Glutamatergic neuron (in vitro differentiated cells): ENCODE measurements around the gene SOAT1. TPM values are rescaled to one million over a fixed set of nuclear protein-coding genes. Genes with fewer than 3 reads are reported as not detected.
"Not testable (repeated sequence)": the region's sequence is repeated elsewhere in the genome, so short reads cannot be mapped to it uniquely, and the experiment has no call there.

Experiments
- DNase-seq: peaks from one replicate; pipeline ENCODE4 v3.0.0; 2022
- H3K27ac Mint-ChIP-seq: one replicate; pipeline ENCODE4 v1.8.0; 2020; ENCODE audit warnings: mild to moderate bottlenecking, mixed read lengths, inconsistent platforms; ENCODE audit not compliant: unreplicated experiment
- H3K27me3 Mint-ChIP-seq: one replicate; pipeline ENCODE4 v1.8.0; 2020; ENCODE audit warnings: mild to moderate bottlenecking, moderate library complexity, mixed read lengths, inconsistent platforms; ENCODE audit not compliant: unreplicated experiment
- H3K36me3 Mint-ChIP-seq: one replicate; pipeline ENCODE4 v1.8.0; 2020; ENCODE audit warnings: mild to moderate bottlenecking, mixed read lengths, inconsistent platforms; ENCODE audit not compliant: unreplicated experiment
- H3K4me1 Mint-ChIP-seq: one replicate; pipeline ENCODE4 v1.8.0; 2020; ENCODE audit warnings: mild to moderate bottlenecking, low read depth, mixed read lengths, inconsistent platforms; ENCODE audit not compliant: unreplicated experiment
- H3K4me3 Mint-ChIP-seq: one replicate; pipeline ENCODE4 v1.8.0; 2020; ENCODE audit warnings: mild to moderate bottlenecking, mixed read lengths, inconsistent platforms; ENCODE audit not compliant: unreplicated experiment
- H3K9me3 Mint-ChIP-seq: one replicate; pipeline ENCODE4 v1.8.0; 2020; ENCODE audit warnings: mild to moderate bottlenecking, moderate library complexity, mixed read lengths, inconsistent platforms; ENCODE audit not compliant: unreplicated experiment
- total RNA-seq: library from RNA; stranded (reverse); fragmentation: NEBNext Ultra II Directional; extraction: Animal tissue kit (Norgen Biotek cat#: 25700); gene quantifications from one replicate; pipeline ENCODE4 v1.2.1, GENCODE V29; 2021; ENCODE audit not compliant: unreplicated experiment
- TF ChIP-seq, protein P1 (sequence below): fragments of 200-600 bp; sonication (generic); IDR thresholded peaks from one replicate; pipeline ENCODE4 v1.5.0; 2021; ENCODE audit not compliant: partially characterized antibody, unreplicated experiment

The SOAT1 gene
- total RNA-seq, 1 donor from 2014 or later: 5.9 TPM

DNA sequence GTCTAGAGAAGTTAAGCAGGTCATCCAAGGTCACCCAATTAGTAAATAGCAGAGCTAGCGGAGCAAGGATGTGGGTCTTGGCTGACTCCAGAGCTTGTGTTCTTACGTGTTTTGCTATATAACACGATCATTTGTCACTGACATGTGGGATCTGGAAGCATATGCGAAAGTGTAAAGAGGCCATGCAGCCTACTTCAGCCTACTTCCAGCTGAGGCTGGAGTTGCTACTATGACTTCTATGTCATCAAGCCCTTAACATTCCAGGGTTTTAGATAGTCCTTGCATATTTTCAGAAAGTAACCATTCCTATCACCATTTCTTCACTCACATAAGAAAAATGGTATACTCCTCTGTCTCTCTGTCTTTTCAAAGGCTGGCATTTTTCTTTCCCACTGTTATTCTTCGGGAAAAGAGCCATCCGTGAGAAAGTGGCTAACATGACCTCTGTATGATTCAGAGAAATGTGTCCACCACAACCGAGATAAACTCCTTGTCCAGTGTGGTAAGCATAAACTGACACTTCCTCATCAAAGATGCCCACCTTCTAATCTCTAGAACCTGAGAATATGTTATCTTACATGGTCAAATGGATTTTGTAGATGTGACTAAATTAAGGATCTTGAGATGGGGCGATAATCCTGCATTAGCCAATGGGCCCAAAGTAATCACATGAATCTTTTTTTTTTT is 40.2 kb upstream of the SOAT1 start:
- Mint-ChIP-seq H3K4me3 (no peak overlapping the region), H3K27ac (no peak overlapping the region), H3K9me3 (peaks cover 1% of the 10 kb centered on the region), H3K36me3 (no peaks in the 10 kb centered on the region), H3K4me1 (no peaks in the 10 kb centered on the region), H3K27me3 (no peaks in the 10 kb centered on the region)
- TF ChIP-seq, protein P1, sequence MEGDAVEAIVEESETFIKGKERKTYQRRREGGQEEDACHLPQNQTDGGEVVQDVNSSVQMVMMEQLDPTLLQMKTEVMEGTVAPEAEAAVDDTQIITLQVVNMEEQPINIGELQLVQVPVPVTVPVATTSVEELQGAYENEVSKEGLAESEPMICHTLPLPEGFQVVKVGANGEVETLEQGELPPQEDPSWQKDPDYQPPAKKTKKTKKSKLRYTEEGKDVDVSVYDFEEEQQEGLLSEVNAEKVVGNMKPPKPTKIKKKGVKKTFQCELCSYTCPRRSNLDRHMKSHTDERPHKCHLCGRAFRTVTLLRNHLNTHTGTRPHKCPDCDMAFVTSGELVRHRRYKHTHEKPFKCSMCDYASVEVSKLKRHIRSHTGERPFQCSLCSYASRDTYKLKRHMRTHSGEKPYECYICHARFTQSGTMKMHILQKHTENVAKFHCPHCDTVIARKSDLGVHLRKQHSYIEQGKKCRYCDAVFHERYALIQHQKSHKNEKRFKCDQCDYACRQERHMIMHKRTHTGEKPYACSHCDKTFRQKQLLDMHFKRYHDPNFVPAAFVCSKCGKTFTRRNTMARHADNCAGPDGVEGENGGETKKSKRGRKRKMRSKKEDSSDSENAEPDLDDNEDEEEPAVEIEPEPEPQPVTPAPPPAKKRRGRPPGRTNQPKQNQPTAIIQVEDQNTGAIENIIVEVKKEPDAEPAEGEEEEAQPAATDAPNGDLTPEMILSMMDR: no peak
- DNase-seq: no peak

DNA sequence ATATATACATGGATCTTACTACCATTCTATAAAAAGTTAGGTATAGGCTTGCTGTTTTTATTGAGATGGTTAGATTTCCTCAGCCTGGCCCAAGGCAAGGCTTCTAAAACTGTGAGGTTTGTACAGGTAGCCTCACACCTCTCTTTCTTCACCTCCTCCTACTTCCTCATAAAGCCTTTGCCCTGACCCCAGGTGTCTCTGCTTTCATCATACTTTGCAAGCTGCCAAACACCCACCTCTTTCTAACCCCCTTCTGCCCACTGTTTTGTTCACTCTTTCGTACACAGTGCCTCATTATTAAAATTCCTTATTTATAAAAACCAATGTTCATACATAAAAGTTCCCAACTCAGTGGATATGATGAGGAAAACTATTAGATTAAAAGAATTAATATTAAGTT is 31.4 kb upstream of the SOAT1 start:
- DNase-seq: no peak
- Mint-ChIP-seq H3K27ac (no peak overlapping the region), H3K36me3 (no peaks in the 10 kb centered on the region), H3K27me3 (no peaks in the 10 kb centered on the region), H3K4me3 (no peak overlapping the region), H3K9me3 (no peaks in the 10 kb centered on the region), H3K4me1 (no peaks in the 10 kb centered on the region)
- TF ChIP-seq, protein P1: no peak

DNA sequence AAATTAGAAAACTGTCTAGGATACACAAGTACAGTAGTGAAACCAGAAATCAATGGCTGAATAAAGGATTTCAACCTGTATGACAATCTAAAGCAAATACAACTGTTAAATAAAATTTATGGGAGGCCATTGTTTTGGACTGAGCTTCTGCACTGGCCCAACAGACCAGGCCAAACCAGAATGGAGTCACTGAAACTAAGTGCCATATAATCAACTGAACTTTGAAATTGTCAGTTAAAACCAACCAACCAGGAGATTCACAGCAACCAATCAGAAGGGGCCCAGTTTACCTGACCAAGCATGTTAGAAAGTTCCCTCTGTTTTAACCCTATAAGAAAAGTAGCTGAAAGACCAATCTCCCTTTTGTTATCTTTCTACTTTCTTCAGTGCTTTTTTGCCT is 30.5 kb upstream of the SOAT1 start:
- TF ChIP-seq, protein P1: no peak
- Mint-ChIP-seq H3K4me3 (no peak overlapping the region), H3K36me3 (no peaks in the 10 kb centered on the region), H3K4me1 (no peaks in the 10 kb centered on the region), H3K27ac (no peak overlapping the region), H3K27me3 (no peaks in the 10 kb centered on the region), H3K9me3 (no peaks in the 10 kb centered on the region)
- no peak for DNase-seq

DNA sequence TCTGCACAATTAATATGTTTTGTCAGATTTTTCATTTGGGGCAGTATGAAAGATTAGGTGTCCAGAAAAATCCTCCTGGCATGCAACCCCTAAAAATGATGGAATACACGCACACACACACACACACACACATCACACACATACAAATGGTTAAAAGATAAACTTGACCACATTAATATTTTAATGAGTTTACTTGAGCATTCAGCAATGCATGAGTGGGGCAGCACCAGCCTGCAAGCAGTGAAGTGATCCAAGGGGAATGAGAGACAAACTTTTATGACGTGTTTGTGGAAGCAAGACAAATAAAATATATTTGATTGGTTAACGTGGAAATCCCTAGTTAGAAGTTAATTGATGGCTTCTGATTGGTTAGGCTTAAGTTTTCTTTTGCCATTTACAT is 29.1 kb upstream of the SOAT1 start:
- H3K9me3 Mint-ChIP-seq: no peaks in the 10 kb centered on the region
- H3K27ac Mint-ChIP-seq: no peak overlapping the region
- TF ChIP-seq, protein P1: no peak
- DNase-seq: no peak
- no peaks in the 10 kb centered on the region for H3K27me3 Mint-ChIP-seq
- no peaks in the 10 kb centered on the region for H3K36me3 Mint-ChIP-seq
- H3K4me3 Mint-ChIP-seq: no peak overlapping the region
- no peaks in the 10 kb centered on the region for H3K4me1 Mint-ChIP-seq

DNA sequence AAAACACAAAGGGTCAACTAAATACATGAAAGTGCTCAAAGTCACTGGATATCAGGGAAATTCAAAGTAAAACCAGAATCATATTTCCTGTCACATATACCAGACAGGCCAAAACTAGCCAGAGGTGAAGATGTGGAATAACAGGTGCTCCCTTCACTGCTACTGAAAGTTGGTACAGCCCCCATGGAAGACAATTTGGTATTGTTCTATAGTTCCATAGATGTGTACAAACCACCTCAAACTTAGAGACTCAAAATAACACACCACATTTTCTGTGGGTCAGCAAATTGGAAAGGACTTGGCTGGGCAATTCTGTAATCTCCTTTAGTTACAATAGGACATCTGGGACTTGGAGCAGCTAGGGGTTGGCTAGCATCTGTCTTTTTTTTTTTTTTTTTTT is 24.5 kb upstream of the SOAT1 start:
- TF ChIP-seq, protein P1: no peak
- H3K4me3 Mint-ChIP-seq: no peak overlapping the region
- no peaks in the 10 kb centered on the region for H3K36me3 Mint-ChIP-seq
- H3K4me1 Mint-ChIP-seq: no peaks in the 10 kb centered on the region
- H3K27ac Mint-ChIP-seq: no peak overlapping the region
- no peaks in the 10 kb centered on the region for H3K9me3 Mint-ChIP-seq
- DNase-seq: no peak
- no peaks in the 10 kb centered on the region for H3K27me3 Mint-ChIP-seq

DNA sequence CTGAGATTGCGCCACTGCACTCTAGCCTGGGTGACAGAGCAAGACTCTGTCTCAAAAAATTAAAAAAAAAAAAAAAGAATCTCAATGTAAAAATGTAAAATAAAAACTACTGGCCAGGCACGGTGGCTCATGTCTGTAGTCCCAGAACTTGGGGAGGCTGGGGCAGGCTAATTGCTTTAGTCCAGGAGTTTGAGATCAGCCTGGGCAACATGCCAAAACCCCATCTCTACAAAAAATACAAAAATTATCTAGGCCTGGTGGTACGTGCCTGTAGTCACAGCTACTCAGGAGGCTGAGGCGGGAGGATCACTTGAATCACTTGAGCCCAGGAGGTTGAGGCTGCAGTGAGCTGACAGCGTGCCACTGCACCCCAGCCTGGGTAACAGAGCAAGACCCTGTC is 19.2 kb upstream of the SOAT1 start:
- not testable (repeated sequence) for H3K36me3 Mint-ChIP-seq, DNase-seq, H3K27me3 Mint-ChIP-seq, H3K27ac Mint-ChIP-seq, H3K4me1 Mint-ChIP-seq, H3K9me3 Mint-ChIP-seq, H3K4me3 Mint-ChIP-seq
